ENCODE results near the gene SLIRP.
"Not testable (repeated sequence)": the region's sequence is repeated elsewhere in the genome, so short reads cannot be mapped to it uniquely, and the experiment has no call there.

The SLIRP gene

DNA sequence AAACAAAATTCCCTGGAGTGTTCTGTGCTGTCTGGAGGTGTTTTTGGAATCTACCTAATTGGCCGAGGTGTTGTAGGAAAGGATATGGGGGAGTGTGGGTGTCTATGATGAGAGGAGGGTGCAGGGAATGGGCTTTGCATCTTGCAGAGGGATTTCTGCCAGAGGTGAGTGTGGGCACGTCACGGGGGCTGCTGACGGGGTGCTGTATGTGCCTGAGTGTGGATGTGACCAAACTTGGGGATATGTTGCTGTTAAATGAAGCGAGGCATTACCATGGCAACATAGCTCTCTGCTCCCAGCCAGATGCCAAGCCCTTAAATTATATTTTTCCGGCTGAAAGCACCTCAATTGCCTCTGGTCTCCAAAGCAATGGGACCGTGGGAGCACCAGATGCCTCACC, 47.1 kb upstream of the SLIRP start:
- ChIA-PET CTCF (no interaction called here), POLR2A (no interaction called here)
- no peaks in the 10 kb centered on the region for H3K4me1 ChIP-seq (ENCODE audit: control insufficient read depth, insufficient read depth, low read length)
- no peak overlapping the region for H3K27ac ChIP-seq (ENCODE audit: extremely low read depth, low read depth, low read length)
- no peak overlapping the region for H3K4me3 ChIP-seq (ENCODE audit: low read depth, low read length)
- no peaks in the 10 kb centered on the region for H3K9me3 ChIP-seq (ENCODE audit: control insufficient read depth, insufficient read depth, low read depth, low read length)
- H3K36me3 ChIP-seq (ENCODE audit: control insufficient read depth in 2 of 2, insufficient read depth in 1 of 2, low read length in 2 of 2), result no peaks in the 10 kb centered on the region
- TF ChIP-seq ZBTB1 (tag by site-specific recombination; IDR thresholded peaks at IDR 0.05), result no peak
- no peak for TF ChIP-seq KLF10 (tag by site-specific recombination; IDR thresholded peaks at IDR 0.05)
- peak; percentile 62 for TF ChIP-seq EGR2 (tag by site-specific recombination; IDR thresholded peaks at IDR 0.05; ENCODE audit: low read depth)
- TF ChIP-seq OSR2 (tag by site-specific recombination; IDR thresholded peaks at IDR 0.05), result no peak
- TF ChIP-seq ZFHX2 (tag by site-specific recombination; conservative IDR thresholded peaks at IDR 0.05), result peak; percentile 76

DNA sequence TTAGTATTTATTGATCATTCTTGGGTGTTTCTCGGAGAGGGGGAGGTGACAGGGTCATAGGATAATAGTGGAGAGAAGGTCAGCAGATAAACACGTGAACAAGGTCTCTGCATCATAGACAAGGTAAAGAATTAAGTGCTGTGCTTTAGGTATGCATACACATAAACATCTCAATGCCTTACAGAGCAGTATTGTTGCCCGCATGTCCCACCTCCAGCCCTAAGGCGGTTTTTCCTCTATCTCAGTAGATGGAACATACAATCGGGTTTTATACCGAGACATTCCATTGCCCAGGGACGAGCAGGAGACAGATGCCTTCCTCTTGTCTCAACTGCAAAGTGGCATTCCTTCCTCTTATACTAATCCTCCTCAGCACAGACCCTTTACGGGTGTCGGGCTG, 46.3 kb upstream of the SLIRP start:
- H3K36me3 ChIP-seq (ENCODE audit: control insufficient read depth in 2 of 2, insufficient read depth in 1 of 2, low read length in 2 of 2); H3K4me3 ChIP-seq (ENCODE audit: low read depth, low read length); POLR2A ChIA-PET; H3K9me3 ChIP-seq (ENCODE audit: control insufficient read depth, insufficient read depth, low read depth, low read length); H3K27ac ChIP-seq (ENCODE audit: extremely low read depth, low read depth, low read length); H3K4me1 ChIP-seq (ENCODE audit: control insufficient read depth, insufficient read depth, low read length); CTCF ChIA-PET: not testable (repeated sequence)

DNA sequence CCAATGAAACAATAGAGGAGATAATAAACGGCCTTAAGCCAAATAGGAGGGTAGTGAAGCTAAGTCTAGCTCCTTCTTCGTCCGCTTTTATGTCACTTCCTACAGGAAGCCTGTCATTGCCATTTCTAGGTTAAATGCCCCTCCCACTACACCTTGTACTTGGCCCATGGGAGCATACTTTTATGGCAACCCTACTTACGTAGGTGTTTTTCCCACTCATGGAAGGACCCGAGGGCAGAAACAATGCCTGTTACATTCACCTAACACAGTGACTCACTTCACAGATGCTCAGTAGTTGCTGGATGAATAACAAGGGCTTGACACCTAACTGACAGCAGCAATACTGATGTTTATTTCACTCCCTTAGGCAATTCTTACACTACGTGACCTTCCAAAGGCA, 44.6 kb upstream of the SLIRP start:
- POLR2A ChIA-PET, result no interaction called here
- no peak overlapping the region for H3K27ac ChIP-seq (ENCODE audit: extremely low read depth, low read depth, low read length)
- CTCF ChIA-PET, result interaction anchor here (0.7 kb wide), 1 partner anchor 321 kb away, joined by 9 read pairs; no protein-coding TSS in a partner anchor
- no peaks in the 10 kb centered on the region for H3K4me1 ChIP-seq (ENCODE audit: control insufficient read depth, insufficient read depth, low read length)
- TF ChIP-seq ZNF521 (tag by site-specific recombination; IDR thresholded peaks at IDR 0.05) (no peak), ZFHX2 (tag by site-specific recombination; conservative IDR thresholded peaks at IDR 0.05) (peak; percentile 66), EGR2 (tag by site-specific recombination; IDR thresholded peaks at IDR 0.05; ENCODE audit: low read depth) (peak; percentile 71; the same call in 1 of the 2 replicates), ZBTB21 (tag by site-specific recombination; IDR thresholded peaks at IDR 0.05) (no peak), ZBTB10 (tag by site-specific recombination; IDR thresholded peaks at IDR 0.05) (no peak), ZBTB1 (tag by site-specific recombination; IDR thresholded peaks at IDR 0.05) (no peak), ZFP3 (tag by site-specific recombination; IDR thresholded peaks at IDR 0.05; ENCODE audit: low read depth) (no peak), ZNF792 (tag by site-specific recombination; IDR thresholded peaks at IDR 0.05) (no peak)
- no peak overlapping the region for H3K4me3 ChIP-seq (ENCODE audit: low read depth, low read length)
- H3K36me3 ChIP-seq (ENCODE audit: control insufficient read depth in 2 of 2, insufficient read depth in 1 of 2, low read length in 2 of 2), result no peaks in the 10 kb centered on the region
- no peaks in the 10 kb centered on the region for H3K9me3 ChIP-seq (ENCODE audit: control insufficient read depth, insufficient read depth, low read depth, low read length)

GRCh38 chr14:77667331-77667730, 40.6 kb upstream of the SLIRP start:
- CTCF ChIA-PET, result no interaction called here
- Histone ChIP-seq H3K4me3 (ENCODE audit: low read depth, low read length) (no peak overlapping the region), H3K36me3 (ENCODE audit: control insufficient read depth in 2 of 2, insufficient read depth in 1 of 2, low read length in 2 of 2) (peaks cover 0 to 4% of the 10 kb centered on the region in 2 experiments; a peak in 1 of 3 replicates), H3K27ac (ENCODE audit: extremely low read depth, low read depth, low read length) (no peak overlapping the region), H3K9me3 (ENCODE audit: control insufficient read depth, insufficient read depth, low read depth, low read length) (no peaks in the 10 kb centered on the region), H3K4me1 (ENCODE audit: control insufficient read depth, insufficient read depth, low read length) (no peaks in the 10 kb centered on the region)
- POLR2A ChIA-PET, result no interaction called here
- TF ChIP-seq ZNF266 (tag by site-specific recombination; IDR thresholded peaks at IDR 0.05; ENCODE audit: low read depth), result no peak
- no peak for TF ChIP-seq ZNF626 (tag by site-specific recombination; IDR thresholded peaks at IDR 0.05)
- no peak for TF ChIP-seq ZNF548 (tag by site-specific recombination; IDR thresholded peaks at IDR 0.05)
- TF ChIP-seq ZNF426 (tag by site-specific recombination; IDR thresholded peaks at IDR 0.05), result no peak
- TF ChIP-seq ZNF26 (tag by site-specific recombination; IDR thresholded peaks at IDR 0.05), result no peak

All from HEK293 (cell line).